HL-60 (cell line): ENCODE results near the gene SUSD4.

Source experiments
- DNase-seq, 2 experiments: peaks; one replicate each; pipeline ENCODE4 v3.0.0-alpha.2; 2010 to 2020; ENCODE audit warnings: low read depth in 1 of 2, low spot score in 1 of 2
- H3K27ac ChIP-seq: fragments of 250-450 bp; sonication (Bioruptor Pico); replicated peaks from 2 replicates; pipeline ENCODE4 v1.5.1; 2020; ENCODE audit warnings: mild to moderate bottlenecking, moderate library complexity
- H3K27me3 ChIP-seq: fragments of 250-450 bp; sonication (Bioruptor Pico); 2 replicates; pipeline ENCODE4 v1.5.1; 2021; ENCODE audit warnings: mild to moderate bottlenecking, moderate library complexity; ENCODE audit not compliant: insufficient read depth, poor library complexity, severe bottlenecking
- H3K4me3 ChIP-seq: replicated peaks from 2 replicates; pipeline ENCODE4 v1.5.1; 2011; ENCODE audit warnings: mild to moderate bottlenecking, control low read depth, low read length; ENCODE audit not compliant: insufficient read depth
- CTCF ChIP-seq: IDR thresholded peaks from one replicate; pipeline ENCODE4 v1.5.1; 2011; ENCODE audit warnings: low read length, control low read depth, inconsistent platforms; ENCODE audit not compliant: insufficient read depth
- GABPA ChIP-seq: IDR thresholded peaks from 2 replicates; pipeline ENCODE4 v1.6.1; 2012; ENCODE audit warnings: low read depth
- POLR2AphosphoS5 ChIP-seq: IDR thresholded peaks from 2 replicates; pipeline ENCODE4 v1.6.1; 2012; ENCODE audit warnings: low read depth
- REST ChIP-seq: IDR thresholded peaks from 2 replicates; pipeline ENCODE4 v1.6.1; 2012; ENCODE audit warnings: low read depth; ENCODE audit not compliant: insufficient replicate concordance
- SPI1 ChIP-seq: IDR thresholded peaks from 2 replicates; pipeline ENCODE4 v1.6.1; 2012; ENCODE audit warnings: low read depth, mild to moderate bottlenecking, borderline replicate concordance

The SUSD4 gene

GRCh38 chr1:223227486-223228196, 136.3 kb downstream of the SUSD4 start:
- no peak for DNase-seq
- H3K27me3 ChIP-seq: no peaks in the 10 kb centered on the region
- TF ChIP-seq CTCF (no peak), SPI1 (no peak), GABPA (no peak), POLR2AphosphoS5 (no peak), REST (no peak)
- no peak overlapping the region for H3K27ac ChIP-seq
- H3K4me3 ChIP-seq: no peak overlapping the region

- no peak for DNase-seq
- H3K27ac ChIP-seq: no peak overlapping the region
- no peak overlapping the region for H3K4me3 ChIP-seq
- H3K27me3 ChIP-seq: no peaks in the 10 kb centered on the region
- no peak for TF ChIP-seq POLR2AphosphoS5
- TF ChIP-seq CTCF: no peak
- TF ChIP-seq REST: no peak
- TF ChIP-seq SPI1: no peak
- TF ChIP-seq GABPA: no peak
These were observed 136.9 kb downstream of the SUSD4 start for GRCh38 chr1:223227031-223227430.

GRCh38 chr1:223226271-223226670, 137.7 kb downstream of the SUSD4 start:
- TF ChIP-seq SPI1 (no peak), POLR2AphosphoS5 (no peak), GABPA (no peak), REST (no peak), CTCF (no peak)

More at GRCh38 chr1:223226271-223226670, 137.7 kb downstream of the SUSD4 start:
- no peak overlapping the region for H3K27ac ChIP-seq
- no peak overlapping the region for H3K4me3 ChIP-seq
- no peaks in the 10 kb centered on the region for H3K27me3 ChIP-seq
- DNase-seq: no peak
